ENCODE results near the gene FBXL5.

The FBXL5 gene

DNA sequence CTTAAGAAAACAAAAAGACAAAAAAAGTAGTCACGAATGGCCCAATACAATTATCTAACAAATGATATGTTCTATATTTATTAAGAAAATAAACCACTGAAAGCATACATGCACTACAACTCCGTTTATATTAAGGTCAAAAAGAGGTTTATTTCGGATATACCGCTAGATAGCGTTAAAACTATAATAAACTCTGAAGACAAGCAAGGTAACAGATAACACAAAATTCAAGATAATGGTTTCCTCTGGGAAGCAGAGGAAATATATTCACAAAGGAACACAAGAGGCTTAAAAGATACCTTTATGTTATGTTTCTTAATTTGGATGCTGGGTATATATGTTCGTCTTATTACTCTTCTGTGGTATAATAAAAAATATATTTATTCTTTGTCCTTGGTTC is 21.7 kb upstream of the FBXL5 start:
- no peak for DNase-seq

DNA sequence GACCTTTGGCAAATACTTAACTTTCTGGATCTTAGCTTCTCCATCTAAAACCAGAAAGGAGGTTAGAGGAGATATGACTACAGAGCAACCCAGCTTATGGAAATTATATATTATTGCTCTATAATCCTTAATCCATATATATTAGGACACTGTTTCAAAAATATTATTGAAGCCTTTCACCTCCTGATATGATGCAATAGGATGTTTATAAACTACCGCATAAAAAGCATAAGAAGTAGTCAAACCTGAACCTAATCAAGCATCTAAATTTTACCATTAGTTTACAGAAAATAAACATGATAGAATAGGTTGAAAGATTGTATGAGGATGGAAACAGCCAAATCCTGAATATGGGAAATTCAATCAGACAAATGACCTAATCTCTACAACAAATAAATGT is 20.9 kb upstream of the FBXL5 start:
- no peak for DNase-seq

DNA sequence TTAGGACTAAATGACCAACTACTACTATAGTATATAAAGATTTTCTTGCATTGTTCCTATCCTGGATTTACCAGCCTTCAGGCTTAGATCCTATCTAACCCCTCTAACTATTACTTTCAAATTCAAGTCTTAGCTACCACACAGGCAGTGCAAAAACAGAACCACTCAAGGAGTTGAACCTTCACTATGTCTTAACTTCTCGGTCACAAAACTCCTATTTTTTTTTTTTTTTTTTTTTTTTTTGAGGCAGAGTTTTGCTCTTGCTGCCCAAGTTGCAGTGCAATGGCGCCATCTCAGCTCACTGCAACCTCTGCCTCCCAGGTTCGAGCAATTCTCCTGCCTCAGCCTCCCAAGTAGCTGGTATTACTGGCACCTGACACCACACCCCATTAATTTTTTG is 20.2 kb upstream of the FBXL5 start:
- DNase-seq = no peak

DNA sequence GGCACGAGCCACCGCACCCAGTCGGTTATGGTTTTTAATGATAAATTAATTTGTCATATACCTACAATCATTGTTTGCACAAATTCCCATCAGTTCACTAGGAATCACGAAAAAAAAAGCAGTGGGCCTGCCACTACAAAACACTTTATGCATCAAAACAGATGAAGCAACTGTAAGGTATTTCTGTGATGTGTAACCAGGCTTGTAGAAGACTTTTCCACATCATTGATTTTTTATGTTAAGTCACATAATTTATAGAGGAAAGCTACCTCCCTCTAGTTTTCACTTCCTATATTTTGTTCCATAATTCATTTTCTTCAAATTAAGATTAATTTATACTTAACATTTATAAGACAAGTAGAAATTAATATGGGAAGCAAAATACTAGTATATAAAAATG is 19.8 kb upstream of the FBXL5 start:
- no peak for DNase-seq

DNA sequence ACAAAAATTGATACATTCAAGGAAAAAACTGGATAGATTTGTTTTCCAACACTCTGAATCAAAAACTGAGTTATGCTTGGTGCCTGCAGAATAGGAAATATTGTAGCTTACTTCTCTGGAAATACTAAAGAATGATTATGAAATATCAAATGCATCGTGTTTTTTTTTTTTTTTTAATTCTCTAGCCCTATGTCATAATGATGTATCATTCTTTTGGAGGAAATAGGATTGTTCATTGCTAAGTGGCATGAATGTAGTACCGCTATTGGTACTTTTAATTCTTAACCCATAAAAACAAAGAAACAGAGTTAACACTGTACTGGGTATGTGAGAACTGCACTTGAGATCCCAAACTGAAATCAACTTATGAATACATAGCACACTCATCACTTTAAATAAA is 18.9 kb upstream of the FBXL5 start:
- DNase-seq = no peak

DNA sequence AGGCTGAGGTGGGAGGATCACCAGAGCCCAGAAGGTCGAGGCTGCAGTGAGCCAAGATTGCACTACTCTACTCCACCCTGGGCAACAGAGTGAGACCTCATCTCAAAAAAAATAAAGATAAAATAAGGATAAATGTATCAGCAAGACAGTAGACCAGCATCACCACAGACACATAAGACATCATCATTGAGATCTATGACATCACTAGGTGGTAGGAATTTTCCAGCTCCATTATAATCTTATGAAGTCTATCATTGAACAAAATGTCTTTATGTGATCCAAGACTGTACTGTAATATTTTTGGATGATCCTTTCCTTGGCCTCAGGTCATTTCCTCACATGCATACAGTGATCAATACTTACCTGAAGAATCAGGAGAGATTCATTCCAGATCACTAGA is 18.2 kb upstream of the FBXL5 start:
- DNase-seq = no peak

DNA sequence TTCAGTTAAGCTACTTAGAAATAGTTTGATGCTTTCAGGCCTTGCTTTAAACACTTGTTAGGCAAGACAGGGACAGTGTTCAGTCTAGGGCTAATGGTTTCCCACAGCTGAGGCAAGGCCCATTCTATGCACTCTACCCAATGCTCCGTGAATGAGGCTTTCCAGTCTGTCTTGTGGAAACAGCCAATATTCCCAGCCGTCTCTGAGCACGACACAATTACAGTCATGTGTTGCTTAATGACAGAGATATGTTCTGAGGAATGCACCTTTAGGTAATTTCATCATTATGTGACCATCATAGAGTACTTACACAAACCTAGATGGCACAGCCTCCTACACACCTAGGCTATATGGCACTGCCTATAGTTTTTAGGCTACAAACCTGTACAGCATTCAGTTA is 16.9 kb upstream of the FBXL5 start:
- DNase-seq = no peak

DNA sequence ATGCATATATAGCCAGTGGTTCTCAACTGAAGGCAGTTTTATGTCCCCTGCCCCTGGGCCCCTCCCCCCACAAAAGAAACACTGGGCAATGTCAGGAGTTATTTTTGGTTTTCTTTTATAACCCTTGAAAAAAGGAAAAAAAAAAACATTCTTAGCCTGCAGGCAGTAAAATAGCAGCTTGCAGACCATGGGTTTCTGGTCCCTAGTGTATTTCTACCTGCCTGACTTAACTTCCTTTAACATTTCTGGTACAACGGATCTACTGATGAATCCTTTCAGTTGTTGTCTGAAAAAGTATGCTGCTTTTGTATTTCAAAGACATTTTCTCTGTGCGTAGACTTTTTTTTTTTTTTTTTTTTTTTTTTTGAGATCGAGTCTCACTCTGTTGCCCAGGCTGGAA is 15.4 kb upstream of the FBXL5 start:
- DNase-seq = no peak

DNA sequence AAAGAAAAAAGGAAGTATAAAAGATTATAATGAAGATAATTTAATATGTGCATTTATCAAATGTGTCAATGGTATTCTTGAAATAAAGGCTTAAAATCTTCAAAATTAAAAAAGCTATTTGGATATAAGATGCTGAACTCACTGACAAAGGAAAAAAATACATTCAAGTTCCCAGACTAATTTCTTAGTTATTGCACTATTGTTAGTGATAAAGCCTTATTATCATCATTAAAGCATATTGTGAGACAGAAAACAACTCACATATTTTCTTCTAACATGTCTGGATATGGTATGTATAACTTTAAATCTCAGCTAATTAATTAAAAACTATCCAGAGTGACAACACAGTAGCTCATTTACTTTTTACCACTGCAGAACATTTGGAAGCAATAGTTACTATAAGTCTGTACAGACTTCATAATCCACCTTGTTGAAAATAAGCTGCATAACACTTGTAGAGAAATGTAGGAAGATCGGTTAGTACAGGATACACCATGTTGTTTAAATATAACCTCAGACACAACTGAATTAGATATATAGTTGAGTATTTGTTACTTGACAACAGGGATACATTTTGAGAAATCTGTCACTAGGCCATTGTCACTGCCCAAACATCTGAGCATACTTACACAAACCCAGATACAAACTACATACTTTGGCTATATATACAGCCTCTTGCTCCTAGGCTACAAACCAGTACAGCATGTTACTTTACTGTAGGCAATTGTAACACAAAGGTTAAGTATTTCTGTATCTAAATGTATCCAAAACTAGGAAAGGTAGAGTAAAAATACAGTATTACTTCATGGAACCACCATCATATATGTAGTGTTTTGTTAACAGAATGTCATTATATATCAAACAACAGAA is 13.6 kb upstream of the FBXL5 start:
- DNase-seq = no peak

DNA sequence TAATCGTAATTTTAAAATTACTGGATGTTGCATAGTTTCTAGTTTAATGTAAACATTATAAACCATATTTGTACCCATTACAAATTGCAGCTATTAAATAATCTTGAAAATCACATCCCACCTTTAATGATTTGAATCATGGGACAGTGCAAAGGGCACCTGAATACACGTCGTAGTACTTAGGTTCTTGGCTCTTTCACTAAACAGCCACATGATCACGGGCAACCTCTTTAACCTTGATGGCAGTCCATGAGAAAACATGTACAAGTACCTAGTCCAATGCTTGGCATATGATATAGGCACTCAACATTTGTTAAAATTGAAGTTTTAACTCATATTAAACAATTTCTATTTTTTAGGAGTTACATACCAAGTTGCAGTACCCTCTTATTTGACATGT is 11.8 kb upstream of the FBXL5 start:
- DNase-seq = no peak

DNA sequence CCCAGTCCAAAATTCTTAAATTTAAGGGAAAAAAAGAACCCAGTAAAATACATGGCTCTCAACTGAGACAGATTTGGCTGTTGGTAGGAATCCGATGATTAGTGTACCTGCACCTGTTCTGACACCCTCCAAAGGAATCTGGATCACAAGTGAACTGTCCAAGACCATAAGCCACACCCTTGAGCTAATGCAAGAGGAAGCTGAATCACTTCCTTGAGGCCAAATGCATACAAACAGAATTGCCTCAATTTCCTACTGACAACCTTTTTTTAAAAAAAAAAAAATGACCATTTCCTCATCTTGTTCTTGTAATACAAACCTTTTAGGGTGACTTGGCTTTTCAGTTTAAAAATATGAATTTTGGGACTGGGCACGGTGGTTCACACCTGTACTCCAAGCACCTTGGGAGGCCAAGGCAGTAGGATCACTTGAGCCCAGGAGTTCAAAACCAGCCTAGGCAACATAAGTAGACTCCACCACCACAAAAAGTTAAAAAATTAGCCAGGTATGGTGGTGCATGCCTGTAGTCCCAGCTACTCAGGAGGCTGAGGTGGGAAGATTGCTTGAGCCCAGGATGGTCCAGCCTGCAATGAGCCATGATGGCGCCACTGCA is 10.7 kb upstream of the FBXL5 start:
- DNase-seq = no peak

DNA sequence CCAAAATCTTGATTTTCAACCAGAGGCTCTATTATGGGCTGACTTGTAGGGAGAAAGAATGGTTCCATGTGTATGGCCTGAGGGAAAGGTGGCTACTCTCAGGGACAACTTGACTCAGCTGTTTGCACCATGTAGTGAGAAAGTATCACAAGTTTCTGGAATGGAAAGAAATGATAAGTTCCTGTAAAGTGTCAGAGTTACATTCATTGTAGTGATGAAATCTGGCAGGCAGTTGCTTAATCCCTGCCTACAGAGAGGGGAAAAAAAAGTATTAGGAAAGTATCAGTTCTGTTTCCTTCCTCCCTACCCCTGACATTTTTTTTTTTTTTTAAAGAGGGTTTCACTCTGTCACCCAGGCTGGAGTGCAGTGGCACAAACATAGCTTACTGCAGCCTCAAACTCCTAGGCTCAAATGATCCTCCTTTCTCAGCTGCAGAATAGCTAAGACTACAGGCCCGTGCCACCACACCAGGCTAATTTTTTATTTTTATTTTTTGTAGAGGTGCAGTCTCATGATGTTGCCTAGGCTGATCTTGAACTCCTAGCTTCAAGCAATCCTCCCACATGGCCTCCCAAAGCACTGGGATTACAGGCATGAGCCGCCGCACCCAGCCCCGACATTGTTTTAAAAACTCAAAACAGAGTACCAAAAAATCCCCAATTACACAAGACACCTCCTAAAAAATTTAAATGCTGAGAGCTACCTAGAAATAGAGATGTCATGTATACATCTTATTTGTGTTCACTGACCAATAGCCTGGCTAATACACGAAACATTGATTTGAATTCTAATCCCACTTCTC is 4.8 kb upstream of the FBXL5 start:
- peak; percentile 65 for DNase-seq

DNA sequence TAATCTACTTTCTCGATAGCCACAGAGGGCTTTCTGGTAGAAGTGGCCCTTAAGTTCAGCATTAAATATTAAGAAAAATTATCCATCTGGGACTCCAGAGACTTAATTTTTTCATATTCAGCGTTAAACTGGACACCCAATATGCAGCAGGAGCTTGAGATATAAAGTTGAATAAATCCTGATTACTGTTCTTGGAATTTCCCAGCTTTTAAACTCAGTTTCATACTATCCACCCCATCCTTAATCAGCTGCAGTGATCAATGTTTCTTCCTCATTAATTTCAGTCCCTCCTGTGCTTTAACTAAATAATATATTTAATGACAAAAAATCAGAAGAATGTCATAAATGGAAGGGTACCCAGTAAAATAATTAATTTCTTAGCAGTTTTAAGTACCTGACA is 3.6 kb upstream of the FBXL5 start:
- no peak for DNase-seq

DNA sequence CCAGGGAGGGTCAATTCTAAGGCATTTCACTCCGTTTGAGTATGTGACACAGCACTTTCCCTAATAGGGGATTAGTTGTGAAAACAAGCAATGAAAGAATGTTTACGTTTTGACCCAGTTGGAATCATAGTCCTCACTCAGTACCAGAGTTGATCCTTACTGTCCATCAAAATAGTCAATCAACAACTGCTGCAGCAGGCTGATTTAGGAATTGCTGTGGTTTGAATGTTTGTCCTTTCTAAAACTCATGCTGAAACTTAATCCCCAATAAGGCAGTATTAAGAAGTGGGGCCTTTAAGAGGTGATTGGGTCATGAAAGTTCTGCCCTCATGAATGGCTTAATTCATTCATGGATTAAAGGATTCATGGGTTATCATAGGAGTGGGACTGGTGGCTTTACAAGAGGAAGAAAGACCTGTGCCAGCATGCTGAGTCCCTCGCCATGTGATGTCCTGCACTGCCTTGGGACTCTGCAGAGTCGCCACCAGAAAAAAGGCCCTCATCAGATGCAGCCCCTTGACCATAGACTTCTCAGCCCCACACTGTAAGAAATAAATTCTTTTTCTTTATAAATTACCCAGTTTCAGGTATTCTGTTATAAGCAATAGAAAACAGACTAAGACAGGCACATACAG is 3.1 kb upstream of the FBXL5 start:
- DNase-seq = no peak

DNA sequence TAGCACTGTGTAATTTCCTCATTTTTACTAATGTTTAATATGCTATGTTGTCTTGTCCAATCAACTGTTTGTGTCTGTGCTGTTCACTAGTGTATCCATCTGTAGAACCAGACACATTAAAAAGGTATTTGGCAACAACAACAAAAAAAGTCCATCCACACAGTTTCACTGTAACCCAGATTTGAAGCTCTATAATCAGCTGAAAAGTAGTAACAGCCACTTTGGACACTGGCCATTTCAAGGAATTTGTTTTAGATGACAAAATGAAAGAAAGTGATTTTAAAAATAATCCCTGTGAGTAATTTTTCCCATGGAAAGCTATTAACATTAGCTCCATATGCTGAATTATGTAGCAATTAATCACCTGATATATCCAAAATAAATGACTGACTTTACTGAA is 2.2 kb upstream of the FBXL5 start:
- no peak for DNase-seq

DNA sequence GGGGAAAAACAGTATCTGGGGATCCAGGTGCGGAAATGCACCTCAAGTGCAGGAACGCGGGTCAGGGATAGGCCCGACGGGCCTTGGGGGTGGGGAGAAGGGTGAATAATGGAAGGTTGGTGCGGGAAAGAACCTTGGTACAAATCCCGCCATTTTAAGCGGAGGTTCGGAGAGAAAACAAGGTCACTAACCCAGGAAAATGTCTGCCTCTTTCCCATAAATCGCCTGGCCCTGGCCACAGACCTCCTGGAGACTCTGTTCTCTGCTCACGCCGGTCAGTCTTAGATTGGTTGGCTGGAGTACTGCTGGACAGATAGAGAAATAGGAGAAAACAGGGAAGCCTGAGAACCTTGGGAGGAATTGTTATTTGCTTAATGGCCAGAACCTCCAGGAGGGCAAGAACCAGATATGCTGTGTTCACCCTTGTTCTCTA is 897 bp upstream of the FBXL5 start:
- no peak for DNase-seq

DNA sequence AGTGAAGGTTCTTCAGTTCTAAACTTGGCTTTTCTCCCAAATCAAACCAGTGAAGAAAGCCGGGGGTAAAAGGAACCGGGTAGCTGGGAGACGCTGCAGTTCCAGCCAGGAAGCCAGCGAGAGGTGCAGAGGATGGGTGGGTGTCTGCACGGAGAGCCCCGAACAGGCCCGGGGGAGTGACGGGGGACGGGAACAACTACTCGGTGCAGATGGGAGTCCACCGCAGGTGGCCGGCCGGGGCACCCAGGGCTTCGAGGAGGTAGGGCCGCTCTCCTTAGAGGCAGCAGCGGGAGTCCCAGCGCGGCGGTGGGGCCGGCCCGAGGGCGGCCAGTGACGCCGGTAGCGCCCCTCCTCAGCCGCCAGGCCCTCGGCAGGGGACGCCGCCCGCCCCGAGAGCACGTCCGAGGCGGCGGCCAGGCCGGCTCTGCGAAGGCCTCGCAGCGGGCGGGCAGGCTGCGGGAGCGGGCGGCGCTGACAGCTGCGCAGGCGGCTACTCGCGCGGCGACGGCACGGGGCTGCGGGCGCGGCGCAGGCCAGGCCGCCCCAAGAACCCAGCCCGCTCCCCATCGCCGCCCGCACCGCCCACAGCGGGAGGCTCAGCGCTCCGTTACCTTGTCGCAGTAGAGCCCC is 449 bp downstream of the FBXL5 start:
- peak; percentile 33 for DNase-seq

DNA sequence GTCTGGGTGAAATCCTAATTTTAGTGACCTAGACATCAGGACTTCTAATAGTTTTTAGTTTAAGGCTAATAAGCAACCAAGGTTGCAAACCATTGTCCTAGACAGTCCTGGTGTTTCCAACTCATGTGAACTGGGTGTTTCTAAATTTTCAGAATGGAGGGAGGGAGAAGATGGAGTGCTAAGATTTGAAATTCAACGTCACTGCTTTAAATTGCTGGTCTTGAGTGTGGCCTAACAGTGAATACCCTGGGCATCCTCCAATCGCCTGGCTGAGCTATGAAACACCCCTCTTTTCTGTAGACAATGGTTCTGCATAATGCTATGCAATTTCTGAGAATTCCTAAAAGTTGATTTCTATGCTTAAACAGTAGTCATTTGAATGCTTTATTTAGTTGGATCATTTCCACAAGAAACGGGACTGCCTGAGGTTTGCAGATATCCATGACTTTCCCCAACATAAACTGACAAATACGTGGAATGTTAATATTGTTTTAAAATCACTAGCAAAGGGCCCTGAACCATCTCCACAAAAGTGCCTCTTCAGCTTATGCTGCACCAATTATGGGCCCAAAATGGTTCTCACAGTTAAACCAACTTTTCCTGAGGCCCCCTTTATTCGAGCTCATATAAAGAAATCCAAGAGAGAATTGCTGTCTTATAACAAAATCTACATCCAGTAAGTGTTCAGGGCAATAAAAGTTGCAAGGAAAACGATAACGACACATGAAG is 1.1 kb downstream of the FBXL5 start:
- DNase-seq = peak; percentile 61

DNA sequence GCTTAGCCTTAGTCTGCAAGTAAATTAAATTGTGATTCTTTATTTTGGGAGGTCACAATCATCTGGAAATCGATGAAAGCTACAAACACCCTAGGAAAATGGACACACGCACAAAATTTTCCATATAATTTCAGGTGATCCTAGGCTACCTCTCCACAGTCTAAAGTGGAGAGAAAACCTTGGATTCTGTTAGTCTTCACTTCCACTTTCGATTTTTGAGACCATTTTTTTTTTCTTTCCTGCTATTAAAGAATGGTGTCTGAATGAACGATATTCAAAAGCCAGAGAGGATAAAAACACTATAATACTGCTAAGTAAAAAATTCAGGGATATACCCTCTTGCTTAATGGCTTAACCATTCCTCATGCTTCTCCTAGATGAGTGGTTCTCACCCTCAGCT is 1.7 kb downstream of the FBXL5 start:
- DNase-seq = no peak

DNA sequence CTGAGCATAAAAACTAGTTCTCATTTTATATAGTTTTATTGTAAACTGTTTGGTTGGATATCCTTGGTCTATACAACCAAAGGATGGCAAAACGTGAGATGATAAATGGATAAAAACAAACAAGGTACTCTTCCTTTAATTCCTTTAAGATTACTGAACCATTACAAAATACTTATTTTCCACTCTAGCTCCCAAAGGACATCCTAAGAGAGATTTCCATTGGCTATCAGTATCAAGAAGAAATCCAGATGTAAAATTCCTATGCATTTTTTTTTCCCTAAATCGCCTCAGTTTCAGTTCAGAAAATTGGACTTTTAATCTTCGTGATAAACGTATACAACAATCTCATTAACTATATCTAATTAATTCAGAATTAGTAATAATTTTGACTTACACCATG is 2.3 kb downstream of the FBXL5 start:
- DNase-seq = no peak

DNA sequence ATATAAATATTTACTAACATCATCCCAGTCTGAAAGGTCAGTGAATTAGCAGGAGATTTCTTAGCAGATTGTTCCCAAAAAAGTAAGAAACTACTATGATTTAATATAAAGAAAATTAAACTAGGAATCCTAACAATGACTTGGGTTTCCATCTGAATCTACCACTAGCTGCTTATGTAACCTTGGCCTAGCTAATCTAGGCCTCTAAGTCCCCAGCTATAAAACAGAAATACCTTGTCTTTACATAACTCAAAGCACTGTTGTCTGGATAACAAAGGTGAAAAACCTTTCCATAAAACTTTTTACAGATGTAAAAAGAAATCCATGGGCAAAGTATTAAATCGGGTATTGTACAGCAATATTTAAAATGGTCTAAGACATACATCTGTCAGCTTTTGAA is 3.0 kb downstream of the FBXL5 start:
- no peak for DNase-seq

DNA sequence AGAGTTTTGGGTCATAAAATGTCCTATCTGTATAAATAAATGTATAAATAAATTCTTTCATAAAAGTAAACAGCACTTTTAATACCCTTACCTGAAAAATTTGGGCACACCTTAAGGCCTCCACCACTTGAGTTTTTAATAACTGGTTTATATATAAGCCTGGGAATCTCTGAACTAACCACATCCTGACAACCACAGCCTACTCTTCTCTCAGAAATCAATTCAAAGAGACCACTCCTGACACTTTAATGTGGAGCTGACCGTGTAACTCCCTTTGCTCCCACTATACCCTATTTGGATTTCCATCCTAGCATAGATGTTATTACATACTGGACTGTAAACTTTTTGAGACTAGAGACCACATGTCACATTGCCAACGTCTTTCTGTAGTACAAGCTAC is 3.5 kb downstream of the FBXL5 start:
- no peak for DNase-seq

All from fibroblast of skin of scalp (primary cell).